Liver (tissue), 9 donors: ENCODE results near the gene ERO1B. TPM values are rescaled to one million over a fixed set of nuclear protein-coding genes. Genes with fewer than 3 reads are reported as not detected.

Experiments used
- DNase-seq: peaks from one replicate; pipeline ENCODE4 v3.0.0-alpha.2; 2017; ENCODE audit warnings: low spot score
- H3K27ac ChIP-seq, 2 donors: one replicate each; pipeline ENCODE4 v1.7.0; 2013; ENCODE audit warnings: inconsistent platforms in 2 of 2, low read length in 2 of 2, control low read depth in 1 of 2, low read depth in 1 of 2, mild to moderate bottlenecking in 1 of 2
- H3K27me3 ChIP-seq, 4 donors: one replicate each; pipeline versions ENCODE4 v1.6.1 to v1.7.0; 2013; ENCODE audit warnings: low read length in 3 of 4, inconsistent platforms in 1 of 4, mild to moderate bottlenecking in 1 of 4, moderate library complexity in 1 of 4; ENCODE audit not compliant: control insufficient read depth in 4 of 4, insufficient read depth in 4 of 4
- H3K36me3 ChIP-seq, 4 donors: one replicate each; pipeline versions ENCODE4 v1.6.1 to v1.7.0; 2013; ENCODE audit warnings: low read length in 3 of 4, mild to moderate bottlenecking in 3 of 4, low read depth in 1 of 4, moderate library complexity in 1 of 4; ENCODE audit not compliant: control insufficient read depth in 4 of 4, insufficient read depth in 3 of 4
- H3K4me1 ChIP-seq, 4 donors: one replicate each; pipeline versions ENCODE4 v1.6.1 to v1.7.0; 2013; ENCODE audit warnings: low read length in 3 of 4, mild to moderate bottlenecking in 3 of 4, moderate library complexity in 1 of 4; ENCODE audit not compliant: control insufficient read depth in 4 of 4, insufficient read depth in 4 of 4
- H3K4me3 ChIP-seq, 3 donors: one replicate each; pipeline versions ENCODE4 v1.6.1 to v1.7.0; 2013; ENCODE audit warnings: low read length in 3 of 3, control low read depth in 1 of 3, low read depth in 1 of 3, mild to moderate bottlenecking in 1 of 3
- H3K9ac ChIP-seq, 2 donors: one replicate each; pipeline ENCODE4 v1.7.0; 2013; ENCODE audit warnings: low read length in 2 of 2, mild to moderate bottlenecking in 2 of 2, moderate library complexity in 2 of 2, control low read depth in 1 of 2, low read depth in 1 of 2
- H3K9me3 ChIP-seq, 4 donors: one replicate each; pipeline versions ENCODE4 v1.6.1 to v1.7.0; 2013; ENCODE audit warnings: low read length in 3 of 4; ENCODE audit not compliant: control insufficient read depth in 4 of 4
- CTCF ChIP-seq: fragments of 150-350 bp; IDR thresholded peaks from 2 replicates; pipeline ENCODE4 v1.5.1; 2017; ENCODE audit warnings: improper control_type of control experiment, low read depth, low read length; ENCODE audit not compliant: missing input control
- EGR1 ChIP-seq, 2 donors: IDR thresholded peaks; 2 replicates each; pipeline ENCODE4 v1.6.1; 2016 to 2018; ENCODE audit warnings: antibody characterized with exemption in 2 of 2, low read depth in 2 of 2
- FOXA1 ChIP-seq: IDR thresholded peaks from 2 replicates; pipeline ENCODE4 v1.6.1; 2016; ENCODE audit warnings: antibody characterized with exemption
- FOXA2 ChIP-seq: IDR thresholded peaks from 2 replicates; pipeline ENCODE4 v1.6.1; 2016; ENCODE audit warnings: antibody characterized with exemption
- GABPA ChIP-seq, 2 donors: IDR thresholded peaks in 1 of 2; conservative IDR thresholded peaks in 1 of 2; 2 replicates each; pipeline ENCODE4 v1.6.1; 2016; ENCODE audit warnings: antibody characterized with exemption in 2 of 2, mild to moderate bottlenecking in 1 of 2, moderate library complexity in 1 of 2
- HNF4A ChIP-seq, 2 donors: conservative IDR thresholded peaks; 2 replicates each; pipeline ENCODE4 v1.6.1; 2016; ENCODE audit warnings: antibody characterized with exemption in 2 of 2, mild to moderate bottlenecking in 2 of 2
- HNF4G ChIP-seq: IDR thresholded peaks from 2 replicates; pipeline ENCODE4 v1.6.1; 2016; ENCODE audit warnings: antibody characterized with exemption
- JUND ChIP-seq, 2 donors: IDR thresholded peaks; 2 replicates each; pipeline ENCODE4 v1.6.1; 2016; ENCODE audit warnings: antibody characterized with exemption in 2 of 2
- MAX ChIP-seq: IDR thresholded peaks from 2 replicates; pipeline ENCODE4 v1.6.1; 2016; ENCODE audit warnings: antibody characterized with exemption
- NR2F2 ChIP-seq: IDR thresholded peaks from 2 replicates; pipeline ENCODE4 v1.6.1; 2016; ENCODE audit warnings: antibody characterized with exemption
- RAD21 ChIP-seq, 2 donors: IDR thresholded peaks; 2 replicates each; pipeline ENCODE4 v1.6.1; 2016; ENCODE audit warnings: antibody characterized with exemption in 2 of 2, mild to moderate bottlenecking in 2 of 2
- REST ChIP-seq: IDR thresholded peaks from 2 replicates; pipeline ENCODE4 v1.6.1; 2016; ENCODE audit warnings: antibody characterized with exemption, mild to moderate bottlenecking
- RXRA ChIP-seq, 2 donors: IDR thresholded peaks; 2 replicates each; pipeline ENCODE4 v1.6.1; 2017 to 2018; ENCODE audit warnings: antibody characterized with exemption in 2 of 2, mild to moderate bottlenecking in 1 of 2
- SP1 ChIP-seq: IDR thresholded peaks from 2 replicates; pipeline ENCODE4 v1.6.1; 2018; ENCODE audit warnings: antibody characterized with exemption, mild to moderate bottlenecking
- TAF1 ChIP-seq: conservative IDR thresholded peaks from 2 replicates; pipeline ENCODE4 v1.6.1; 2016; ENCODE audit warnings: antibody characterized with exemption, mild to moderate bottlenecking
- YY1 ChIP-seq: IDR thresholded peaks from 2 replicates; pipeline ENCODE4 v1.6.1; 2016; ENCODE audit warnings: antibody characterized with exemption, mild to moderate bottlenecking
- ZBTB33 ChIP-seq: IDR thresholded peaks from 2 replicates; pipeline ENCODE4 v1.6.1; 2016; ENCODE audit warnings: antibody characterized with exemption
- WGBS: extraction: QIAGEN DNeasy Blood & Tissue Kit; methylation state at CpG from one replicate; pipeline ENCODE4 v1.1.7; 2013; 5-methylcytosine and 5-hydroxymethylcytosine counted together
- polyA plus RNA-seq, 2 donors: library from polyadenylated mRNA; stranded (reverse) in 1 of 2; unstranded in 1 of 2; fragments of 200-250 nt in 1 of 2; fragments of >200 nt in 1 of 2; fragmentation: Nextera tagmentation in 1 of 2; extraction: Ambion mirVana in 1 of 2; gene quantifications; one replicate each; pipeline versions ENCODE4 v1.2.1 to v1.2.3, GENCODE V29; 2013 to 2015
- total RNA-seq, 2 donors: library from RNA; depleted of rRNA; stranded (reverse); fragments of >200 nt; gene quantifications; one replicate each; pipeline ENCODE4 v1.2.3, GENCODE V29; 2014
- TF ChIP-seq, protein P1 (sequence below): IDR thresholded peaks from 2 replicates; pipeline ENCODE4 v1.6.1; 2016; ENCODE audit warnings: antibody characterized with exemption
- donor health status: healthy.
- donor health status: healthy.
- donor health status: healthy.
- donor health status: healthy.
- donor health status: healthy.

ERO1B gene
- total and polyA plus RNA-seq, 4 donors: 5.5 to 22.9 (median 8.9) TPM

DNA sequence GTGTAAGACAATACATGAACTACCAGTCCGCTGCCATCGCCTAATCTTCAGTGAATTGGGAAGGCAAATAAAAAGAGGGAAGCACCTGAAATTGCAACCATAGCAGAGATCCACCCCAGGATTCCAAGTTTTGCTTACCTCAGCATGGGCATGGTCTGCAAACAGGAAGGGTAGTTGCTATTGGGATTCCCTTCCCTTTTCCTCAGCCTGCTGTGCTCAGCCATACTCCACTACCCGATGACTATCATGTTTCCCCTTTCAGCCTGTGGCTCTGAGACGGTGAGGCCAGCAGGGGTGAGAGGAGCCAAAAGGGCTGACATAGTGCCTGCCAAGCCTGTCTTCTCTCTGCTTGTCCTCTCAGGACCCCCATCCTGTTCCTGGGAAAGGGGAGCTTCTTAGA lies 75.2 kb downstream of the ERO1B start:
- H3K36me3 ChIP-seq: peaks cover 0 to 5% (median 2%) of the 10 kb centered on the region in 4 donors
- peaks cover 0 to 6% (median 2%) of the 10 kb centered on the region in 4 donors for H3K9me3 ChIP-seq
- no peak overlapping the region for H3K4me3 ChIP-seq
- H3K27ac ChIP-seq: no peak overlapping the region
- H3K4me1 ChIP-seq: no peaks in the 10 kb centered on the region
- TF ChIP-seq SP1: no peak
- no peak for TF ChIP-seq NR2F2
- no peak for TF ChIP-seq FOXA2
- no peak for TF ChIP-seq TAF1
- TF ChIP-seq CTCF: no peak
- no peak for TF ChIP-seq EGR1 (IDR thresholded peaks at IDR 0.05; ENCODE audit: low read depth in 2 of 2)
- no peak for TF ChIP-seq HNF4G
- TF ChIP-seq REST: no peak
- no peak for TF ChIP-seq GABPA (IDR thresholded peaks at IDR 0.05 in 1 of 2, conservative IDR thresholded peaks at IDR 0.05 in 1 of 2)
- no peak for TF ChIP-seq YY1
- no peak for TF ChIP-seq MAX
- no peak for TF ChIP-seq HNF4A (conservative IDR thresholded peaks at IDR 0.05)
- no peak for TF ChIP-seq JUND (IDR thresholded peaks at IDR 0.05)
- no peak for TF ChIP-seq ZBTB33
- no peak for TF ChIP-seq RXRA (IDR thresholded peaks at IDR 0.05)
- TF ChIP-seq RAD21 (IDR thresholded peaks at IDR 0.05): no peak
- no peak for TF ChIP-seq FOXA1
- TF ChIP-seq, protein P1, sequence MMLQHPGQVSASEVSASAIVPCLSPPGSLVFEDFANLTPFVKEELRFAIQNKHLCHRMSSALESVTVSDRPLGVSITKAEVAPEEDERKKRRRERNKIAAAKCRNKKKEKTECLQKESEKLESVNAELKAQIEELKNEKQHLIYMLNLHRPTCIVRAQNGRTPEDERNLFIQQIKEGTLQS: no peak
- no peaks in the 10 kb centered on the region for H3K27me3 ChIP-seq
- no peak for DNase-seq
- WGBS: 78% methylated on average over 4 of the region's 4 CpGs
- H3K9ac ChIP-seq: no peak overlapping the region
